D721Med (cell line): ENCODE measurements around the gene WDR45B.

Experiments
- DNase-seq: peaks from one replicate; pipeline ENCODE4 v3.0.0; 2011; ENCODE audit warnings: low spot score; ENCODE audit not compliant: insufficient read length
- FAIRE-seq: peaks from 2 replicates; lab custom pipeline; 2011; peaks lifted over from hg19 to GRCh38; lab: Jason Lieb, UNC
- CTCF ChIP-seq: IDR thresholded peaks from 2 replicates; pipeline ENCODE4 v1.5.1; 2012; ENCODE audit warnings: mild to moderate bottlenecking, control low read depth; ENCODE audit not compliant: insufficient read depth; ENCODE audit errors: missing control alignments

WDR45B gene

GRCh38 chr17:82615084-82616020 is 32.9 kb downstream of the WDR45B start:
- DNase-seq, result no peak
- no peak for TF ChIP-seq CTCF
- FAIRE-seq, result no peak

GRCh38 chr17:82614095-82614631 is 34.1 kb downstream of the WDR45B start:
- DNase-seq (no peak), FAIRE-seq (no peak)
- no peak for TF ChIP-seq CTCF

- no peak for TF ChIP-seq CTCF
- FAIRE-seq (no peak), DNase-seq (no peak)
These were observed 34.8 kb downstream of the WDR45B start for GRCh38 chr17:82613283-82614094.

GRCh38 chr17:82611140-82612058 is 36.8 kb downstream of the WDR45B start:
- FAIRE-seq (peak; percentile 85), DNase-seq (peak; percentile 50)
- no peak for TF ChIP-seq CTCF

- TF ChIP-seq CTCF, result no peak
- FAIRE-seq (no peak), DNase-seq (no peak)
These were observed 38.6 kb downstream of the WDR45B start for GRCh38 chr17:82609655-82610054.

GRCh38 chr17:82608816-82609215 is 39.4 kb downstream of the WDR45B start:
- no peak for DNase-seq
- no peak for FAIRE-seq
- TF ChIP-seq CTCF, result no peak
